Endothelial cell of umbilical vein (primary cell): Measurements from ENCODE around the gene GABARAP.

Experiments
- CTCF ChIP-seq, 2 donors: IDR thresholded peaks; 1 replicate in 1 of 2; 2 replicates in 1 of 2; pipeline ENCODE4 v1.5.1; 2011; ENCODE audit warnings: low read length in 2 of 2, mild to moderate bottlenecking in 2 of 2, moderate library complexity in 2 of 2, control low read depth in 1 of 2, inconsistent platforms in 1 of 2, low read depth in 1 of 2; ENCODE audit not compliant: insufficient read depth in 1 of 2; ENCODE audit errors: extremely low read depth in 1 of 2
- MYC ChIP-seq: IDR thresholded peaks from one replicate; pipeline ENCODE4 v1.6.1; 2011; ENCODE audit warnings: mild to moderate bottlenecking, low read depth, low read length
- POLR2AphosphoS5 ChIP-seq: IDR thresholded peaks from 2 replicates; pipeline ENCODE4 v1.6.1; 2012; ENCODE audit warnings: low read depth, mild to moderate bottlenecking, control low read depth, low read length, moderate library complexity; ENCODE audit not compliant: insufficient read depth

GRCh38 chr17:7290685-7291084 lies 48.4 kb upstream of the GABARAP start:
- TF ChIP-seq POLR2AphosphoS5 (no peak), CTCF (IDR thresholded peaks at IDR 0.05; ENCODE audit: extremely low read depth in 1 of 2, insufficient read depth in 1 of 2, low read depth in 1 of 2, low read length in 2 of 2) (no peak), MYC (no peak)
